Peyer's patch (tissue), 4 donors: ENCODE measurements around the gene SGPP2. TPM values are rescaled to one million over a fixed set of nuclear protein-coding genes. Genes with fewer than 3 reads are reported as not detected.
A peak's percentile ranks its signal among the peaks of the same experiment; 100 is the strongest.

ENCODE experiments used
- DNase-seq, 3 donors: peaks; one replicate each; pipeline ENCODE4 v3.0.0-alpha.2; 2017 to 2019
- H3K27ac ChIP-seq, 4 donors: fragments of 200-600 bp; sonication (generic); one replicate each; pipeline ENCODE4 v1.5.1; 2016 to 2019
- H3K27me3 ChIP-seq, 2 donors: fragments of 200-600 bp; sonication (generic); one replicate each; pipeline ENCODE4 v1.5.1; 2019
- H3K36me3 ChIP-seq, 3 donors: fragments of 200-600 bp; sonication (generic); one replicate each; pipeline ENCODE4 v1.5.1; 2016 to 2019
- H3K4me1 ChIP-seq, 4 donors: fragments of 200-600 bp; sonication (generic); one replicate each; pipeline ENCODE4 v1.5.1; 2016 to 2019
- H3K4me3 ChIP-seq, 4 donors: fragments of 200-600 bp; sonication (generic); 1 replicate in 3 of 4; 2 replicates in 1 of 4; pipeline ENCODE4 v1.5.1; 2016 to 2019; ENCODE audit warnings: mild to moderate bottlenecking in 1 of 4
- H3K9me3 ChIP-seq, 4 donors: fragments of 200-600 bp; sonication (generic); one replicate each; pipeline ENCODE4 v1.5.1; 2016 to 2019; ENCODE audit warnings: mild to moderate bottlenecking in 1 of 4
- POLR2A ChIP-seq, 2 donors: fragments of 450-650 bp; IDR thresholded peaks; one replicate each; pipeline ENCODE4 v1.5.1; 2017; ENCODE audit warnings: antibody characterized with exemption in 2 of 2, mild to moderate bottlenecking in 2 of 2, moderate library complexity in 2 of 2
- total RNA-seq, 4 donors: library from RNA; depleted of rRNA; stranded (reverse); fragments of >200 nt; gene quantifications; one replicate each; pipeline ENCODE4 v1.1.0, GENCODE V29; 2016
- TF ChIP-seq, protein P1 (sequence below), 6 experiments: fragments of 450-650 bp in 4 of 6; fragments of 200-600 bp in 2 of 6; sonication (generic) in 1 of 6; IDR thresholded peaks; one replicate each; pipeline ENCODE4 v1.5.1; 2017 to 2019; ENCODE audit warnings: antibody characterized with exemption in 6 of 6, mild to moderate bottlenecking in 3 of 6, moderate library complexity in 1 of 6

SGPP2 gene
- total RNA-seq, 4 donors from 2014 or later, result 10.7 to 50.3 (median 46.9) TPM

DNA sequence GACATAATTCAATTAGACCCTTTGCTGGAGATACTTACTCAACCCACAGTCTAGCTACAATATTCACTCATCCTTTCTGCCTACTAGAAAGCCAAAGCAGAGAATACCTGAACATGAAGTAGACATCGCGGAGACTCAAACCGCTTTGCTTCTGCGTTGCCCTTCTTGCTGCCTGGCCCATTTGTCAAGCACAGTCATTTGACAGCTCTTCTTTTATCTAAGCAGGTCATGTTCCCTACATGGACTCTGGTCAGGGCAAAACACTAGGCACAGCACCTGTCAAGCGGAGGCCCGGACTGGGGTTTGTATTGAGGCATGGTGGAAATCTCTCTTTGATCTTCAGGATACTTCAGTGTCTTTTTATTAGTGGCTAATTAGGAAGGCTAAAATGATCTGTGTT is 141.9 kb downstream of the SGPP2 start:
- Histone ChIP-seq H3K36me3 (peaks cover 0 to 6% (median 0%) of the 10 kb centered on the region in 3 donors), H3K27ac (no peak overlapping the region), H3K4me3 (no peak overlapping the region), H3K4me1 (no peaks in the 10 kb centered on the region), H3K9me3 (no peaks in the 10 kb centered on the region), H3K27me3 (no peaks in the 10 kb centered on the region)
- TF ChIP-seq, protein P1, sequence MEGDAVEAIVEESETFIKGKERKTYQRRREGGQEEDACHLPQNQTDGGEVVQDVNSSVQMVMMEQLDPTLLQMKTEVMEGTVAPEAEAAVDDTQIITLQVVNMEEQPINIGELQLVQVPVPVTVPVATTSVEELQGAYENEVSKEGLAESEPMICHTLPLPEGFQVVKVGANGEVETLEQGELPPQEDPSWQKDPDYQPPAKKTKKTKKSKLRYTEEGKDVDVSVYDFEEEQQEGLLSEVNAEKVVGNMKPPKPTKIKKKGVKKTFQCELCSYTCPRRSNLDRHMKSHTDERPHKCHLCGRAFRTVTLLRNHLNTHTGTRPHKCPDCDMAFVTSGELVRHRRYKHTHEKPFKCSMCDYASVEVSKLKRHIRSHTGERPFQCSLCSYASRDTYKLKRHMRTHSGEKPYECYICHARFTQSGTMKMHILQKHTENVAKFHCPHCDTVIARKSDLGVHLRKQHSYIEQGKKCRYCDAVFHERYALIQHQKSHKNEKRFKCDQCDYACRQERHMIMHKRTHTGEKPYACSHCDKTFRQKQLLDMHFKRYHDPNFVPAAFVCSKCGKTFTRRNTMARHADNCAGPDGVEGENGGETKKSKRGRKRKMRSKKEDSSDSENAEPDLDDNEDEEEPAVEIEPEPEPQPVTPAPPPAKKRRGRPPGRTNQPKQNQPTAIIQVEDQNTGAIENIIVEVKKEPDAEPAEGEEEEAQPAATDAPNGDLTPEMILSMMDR (IDR thresholded peaks at IDR 0.05), result no peak
- no peak for TF ChIP-seq POLR2A (IDR thresholded peaks at IDR 0.05)
- no peak for DNase-seq

- Histone ChIP-seq H3K4me3 (no peak overlapping the region), H3K27ac (no peak overlapping the region), H3K4me1 (no peaks in the 10 kb centered on the region), H3K9me3 (no peaks in the 10 kb centered on the region), H3K36me3 (peaks cover 0 to 12% (median 0%) of the 10 kb centered on the region in 3 donors), H3K27me3 (no peaks in the 10 kb centered on the region)
- TF ChIP-seq, protein P1 (IDR thresholded peaks at IDR 0.05), result no peak
- no peak for TF ChIP-seq POLR2A (IDR thresholded peaks at IDR 0.05)
- no peak for DNase-seq
Measured at GRCh38 chr2:222568865-222569264, 144.5 kb downstream of the SGPP2 start.

DNA sequence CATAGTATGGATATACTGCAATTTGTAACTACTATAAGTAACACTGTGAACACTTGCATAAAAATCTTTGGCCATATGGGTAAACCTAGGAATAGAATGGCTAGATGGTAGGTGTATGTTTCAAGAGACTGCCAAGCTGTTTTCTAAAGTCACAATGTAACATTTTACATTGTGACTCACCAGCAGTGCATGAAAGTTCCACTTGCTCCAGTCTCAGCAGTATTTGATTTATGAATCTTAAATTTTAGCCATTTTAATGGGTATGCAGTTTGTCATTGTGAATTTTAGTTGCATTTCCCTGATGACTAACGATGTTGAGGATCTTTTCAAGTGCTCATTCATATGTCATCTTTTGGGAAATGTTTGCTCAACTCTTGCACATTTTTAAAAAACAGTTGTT is 145.5 kb downstream of the SGPP2 start:
- no peaks in the 10 kb centered on the region for H3K27me3 ChIP-seq
- no peaks in the 10 kb centered on the region for H3K9me3 ChIP-seq
- no peak overlapping the region for H3K27ac ChIP-seq
- DNase-seq, result no peak
- no peaks in the 10 kb centered on the region for H3K4me1 ChIP-seq
- H3K36me3 ChIP-seq, result peaks cover 0 to 12% (median 0%) of the 10 kb centered on the region in 3 donors
- no peak for TF ChIP-seq POLR2A (IDR thresholded peaks at IDR 0.05)
- TF ChIP-seq, protein P1 (IDR thresholded peaks at IDR 0.05), result no peak
- H3K4me3 ChIP-seq, result no peak overlapping the region

DNA sequence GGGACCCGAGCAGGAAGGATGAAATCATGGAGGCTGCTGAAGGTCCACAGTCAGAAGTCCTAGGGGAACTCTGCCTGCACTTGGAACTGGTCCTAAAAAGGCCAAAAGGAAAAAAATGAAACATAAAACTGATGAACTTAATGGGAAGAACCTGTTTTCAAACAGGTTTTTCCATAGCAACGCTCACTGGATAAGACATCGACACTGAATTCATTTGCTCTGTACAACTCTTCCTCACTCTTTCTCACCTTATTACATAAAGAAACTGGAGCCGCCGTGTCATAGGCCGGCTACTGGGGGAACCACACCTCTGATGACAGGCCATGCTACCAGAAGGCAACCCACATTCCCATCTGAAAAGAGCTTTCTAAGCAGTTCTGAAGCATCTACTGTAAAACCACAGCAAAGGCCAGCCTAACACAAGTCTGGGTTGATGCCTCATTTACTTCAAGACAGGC is 147.9 kb downstream of the SGPP2 start:
- no peak for TF ChIP-seq POLR2A (IDR thresholded peaks at IDR 0.05)
- TF ChIP-seq, protein P1 (IDR thresholded peaks at IDR 0.05), result no peak
- Histone ChIP-seq H3K9me3 (no peaks in the 10 kb centered on the region), H3K27me3 (no peaks in the 10 kb centered on the region), H3K27ac (peak overlapping the region in 1 of 4 donors; percentile 32), H3K4me3 (no peak overlapping the region), H3K4me1 (no peaks in the 10 kb centered on the region), H3K36me3 (peaks cover 0 to 12% (median 0%) of the 10 kb centered on the region in 3 donors)
- DNase-seq, result no peak

GRCh38 chr2:222572751-222573174 is 148.4 kb downstream of the SGPP2 start:
- Histone ChIP-seq H3K4me1 (no peaks in the 10 kb centered on the region), H3K9me3 (no peaks in the 10 kb centered on the region), H3K36me3 (peaks cover 0 to 12% (median 0%) of the 10 kb centered on the region in 3 donors), H3K4me3 (no peak overlapping the region), H3K27ac (peak overlapping the region in 1 of 4 donors; percentile 32), H3K27me3 (no peaks in the 10 kb centered on the region)
- TF ChIP-seq, protein P1 (IDR thresholded peaks at IDR 0.05), result no peak
- no peak for TF ChIP-seq POLR2A (IDR thresholded peaks at IDR 0.05)
- DNase-seq, result no peak

- no peaks in the 10 kb centered on the region for H3K27me3 ChIP-seq
- H3K9me3 ChIP-seq, result no peaks in the 10 kb centered on the region
- DNase-seq, result no peak
- H3K4me1 ChIP-seq, result no peaks in the 10 kb centered on the region
- H3K4me3 ChIP-seq, result no peak overlapping the region
- H3K36me3 ChIP-seq, result peaks cover 0 to 12% (median 0%) of the 10 kb centered on the region in 3 donors
- TF ChIP-seq, protein P1 (IDR thresholded peaks at IDR 0.05), result no peak
- no peak for TF ChIP-seq POLR2A (IDR thresholded peaks at IDR 0.05)
- no peak overlapping the region for H3K27ac ChIP-seq
Measured at GRCh38 chr2:222575618-222576017, 151.3 kb downstream of the SGPP2 start.
